NCI-H2107 treated with DMSO at 0.1 percent for 48 hours (cell line): ENCODE data around the gene MOSMO.

Source experiments
- DNase-seq: peaks from one replicate; lab custom pipeline; 2025; ENCODE audit not compliant: unreplicated experiment; lab: John Stamatoyannopoulos, UW

The MOSMO gene

DNA sequence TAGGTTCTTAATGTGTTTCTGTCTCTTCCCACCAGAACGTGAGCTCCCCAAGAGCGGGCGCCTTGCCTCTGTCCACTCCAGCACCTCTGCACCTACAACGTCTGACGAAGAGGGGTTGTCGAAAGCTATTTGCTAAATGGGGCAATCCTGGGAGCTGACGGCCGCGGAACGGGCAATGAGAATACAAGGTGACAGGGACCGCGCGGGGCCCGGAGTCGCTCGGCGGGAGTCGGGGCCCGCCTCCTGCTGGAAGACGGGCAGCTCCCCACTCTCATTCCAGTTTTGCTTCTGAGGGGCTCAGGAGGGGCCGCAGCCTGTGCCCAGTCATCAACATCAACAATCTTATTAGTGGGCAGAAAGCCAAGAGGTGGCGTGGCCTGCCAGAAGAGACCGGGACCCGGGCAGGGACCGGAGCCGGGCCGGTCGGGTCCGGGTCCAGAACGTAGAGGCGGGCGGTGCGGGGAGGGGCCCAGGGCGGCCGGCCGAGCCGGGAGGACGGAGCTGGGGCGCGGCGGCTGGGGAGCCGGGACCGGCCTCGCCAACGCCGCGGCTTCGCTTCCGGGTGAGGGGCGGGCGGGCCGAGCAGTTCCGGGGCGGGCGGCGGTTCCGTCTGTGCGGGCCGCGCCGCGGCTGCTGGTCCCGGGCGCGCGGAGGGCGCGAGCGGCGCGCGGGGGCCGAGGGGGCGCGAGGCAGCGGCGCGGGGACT, at the start of gene MOSMO:
TSS of gene MOSMO (plus strand) at position 603 of the 706 bp plus-strand sequence. CDS start 191 bp downstream, outside the sequence.
- no peak for DNase-seq

GRCh38 chr16:21959050-21959449, 48.9 kb upstream of the MOSMO start:
- no peak for DNase-seq

DNA sequence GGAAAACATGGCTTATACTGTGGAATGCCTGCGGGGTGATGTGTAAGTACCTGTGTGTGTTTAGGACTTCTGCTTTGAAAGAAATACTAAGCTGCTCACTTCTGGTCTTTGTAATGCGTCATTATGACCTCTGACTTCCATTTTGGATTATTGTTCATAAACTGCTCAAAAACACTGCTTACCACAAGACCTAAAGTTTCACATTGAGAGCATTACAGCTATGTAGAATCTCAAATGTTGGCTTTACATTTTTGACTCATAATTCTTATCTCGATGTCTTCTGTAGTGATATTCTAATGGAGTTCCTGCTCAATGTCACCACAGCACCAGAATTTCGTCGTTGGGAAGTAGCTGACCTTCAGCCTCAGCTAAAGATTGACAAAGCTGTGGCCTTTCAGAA, 45.4 kb upstream of the MOSMO start:
- DNase-seq = no peak

DNA sequence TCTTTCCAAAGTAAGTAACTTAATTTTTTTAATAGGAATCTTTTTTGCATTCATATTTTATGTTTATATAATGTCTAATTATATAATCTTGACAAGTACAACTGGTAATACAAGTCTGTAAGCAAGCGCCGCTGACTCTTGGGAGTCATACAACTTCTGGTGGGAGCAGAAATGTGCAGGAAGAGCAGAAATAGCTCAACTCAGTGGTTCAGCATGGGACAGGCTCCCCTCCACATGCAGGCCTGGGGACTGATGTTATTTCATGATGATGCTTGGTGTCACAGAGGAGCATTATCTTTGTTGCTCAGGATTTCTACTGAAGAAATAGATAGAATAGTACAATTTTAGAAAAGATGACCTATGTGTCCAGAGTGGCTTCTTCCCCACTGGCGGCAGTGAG, 44.0 kb upstream of the MOSMO start:
- DNase-seq = no peak

GRCh38 chr16:21964353-21964752, 43.6 kb upstream of the MOSMO start:
- no peak for DNase-seq

DNA sequence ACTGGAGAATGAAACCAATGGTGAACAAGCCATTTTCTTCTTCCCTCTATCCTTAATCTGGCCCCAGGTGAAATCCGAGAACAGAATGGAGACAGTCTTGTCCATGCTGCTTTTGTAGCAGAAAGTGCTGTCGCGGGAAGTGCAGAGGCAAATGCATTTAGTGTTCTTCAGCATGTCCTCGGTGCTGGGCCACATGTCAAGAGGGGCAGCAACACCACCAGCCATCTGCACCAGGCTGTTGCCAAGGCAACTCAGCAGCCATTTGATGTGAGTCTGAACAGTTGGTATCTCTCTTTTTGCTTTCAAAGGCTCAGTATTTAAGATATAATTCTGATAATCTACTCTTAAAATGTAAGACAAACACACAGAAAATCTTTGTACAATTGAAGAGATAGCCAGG, 36.1 kb upstream of the MOSMO start:
- no peak for DNase-seq

DNA sequence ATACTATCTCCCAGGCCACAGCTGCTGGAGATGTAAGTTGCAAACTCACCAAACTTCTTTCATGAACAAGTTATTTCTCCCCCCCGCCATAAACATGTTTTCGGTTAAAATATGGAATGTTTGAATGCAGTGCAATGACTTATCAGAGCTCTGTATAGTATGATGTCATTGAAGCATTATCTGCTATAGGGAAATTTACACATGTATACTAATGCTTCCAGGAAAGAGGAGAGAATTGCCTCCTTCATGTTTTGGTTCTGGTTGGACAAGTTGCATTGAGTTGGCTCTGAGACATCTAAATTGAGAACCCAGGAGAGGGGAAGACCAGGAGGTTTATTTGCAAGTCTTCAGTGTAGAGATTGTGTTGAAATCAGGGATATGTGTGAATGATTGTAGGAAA, 34.0 kb upstream of the MOSMO start:
- DNase-seq = no peak

DNA sequence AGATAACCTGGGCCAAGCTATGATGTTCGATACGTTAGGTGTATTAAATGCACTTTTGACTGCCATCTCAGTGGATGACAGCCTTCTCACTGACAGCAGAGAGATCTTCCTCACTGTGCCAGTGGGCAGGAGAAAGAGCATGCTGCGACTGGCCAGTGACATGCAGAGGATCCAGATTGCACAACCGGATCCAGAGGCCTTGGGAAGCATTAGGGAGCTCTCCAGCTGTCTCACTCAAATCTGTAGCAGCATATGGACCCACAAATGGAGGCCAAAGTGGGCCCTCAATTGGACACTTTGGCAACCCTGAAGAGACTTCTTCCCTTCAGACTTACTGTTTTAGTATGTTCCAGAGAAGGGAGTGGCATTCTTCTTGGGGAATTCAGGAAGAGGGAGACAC, 27.9 kb upstream of the MOSMO start:
- DNase-seq = no peak

DNA sequence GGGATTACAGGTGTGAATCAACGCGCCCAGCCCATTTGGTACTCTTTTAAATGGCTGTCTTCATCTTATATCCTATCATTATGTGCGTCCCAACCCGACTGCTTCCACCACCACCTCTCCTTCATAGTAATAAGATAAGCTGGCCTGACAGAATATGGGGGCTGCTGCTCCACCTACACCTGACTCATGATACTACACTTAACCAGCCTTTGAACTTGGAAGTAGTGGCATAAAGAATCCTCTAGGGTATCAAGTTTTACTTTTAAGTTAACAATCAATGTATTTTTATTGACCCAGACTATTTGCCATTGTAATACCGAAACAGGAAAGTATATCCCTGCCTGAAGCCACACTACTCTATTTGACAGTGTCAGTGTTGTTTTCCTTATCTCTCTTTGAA, 25.8 kb upstream of the MOSMO start:
- DNase-seq = no peak

DNA sequence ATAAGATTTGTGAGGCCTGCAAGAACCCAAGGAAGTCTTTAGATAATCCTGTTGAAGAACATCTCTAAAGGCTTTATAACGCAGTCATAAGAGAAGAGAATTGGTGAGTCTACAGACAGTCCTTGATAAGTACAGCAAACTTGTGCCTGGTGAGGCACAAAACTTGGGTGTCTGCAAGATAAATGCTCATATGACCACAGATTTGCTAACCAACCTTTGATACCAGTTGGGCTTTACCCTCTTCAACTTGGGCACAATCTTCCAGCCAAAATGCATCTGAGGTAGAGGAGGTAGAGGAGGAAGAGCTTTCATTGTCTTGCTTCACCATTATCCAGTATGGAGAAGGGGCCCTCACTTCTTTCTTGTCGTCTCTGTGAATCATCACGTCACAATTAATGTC, 23.8 kb upstream of the MOSMO start:
- DNase-seq = no peak

GRCh38 chr16:21985524-21985923, 22.4 kb upstream of the MOSMO start:
- DNase-seq = no peak

DNA sequence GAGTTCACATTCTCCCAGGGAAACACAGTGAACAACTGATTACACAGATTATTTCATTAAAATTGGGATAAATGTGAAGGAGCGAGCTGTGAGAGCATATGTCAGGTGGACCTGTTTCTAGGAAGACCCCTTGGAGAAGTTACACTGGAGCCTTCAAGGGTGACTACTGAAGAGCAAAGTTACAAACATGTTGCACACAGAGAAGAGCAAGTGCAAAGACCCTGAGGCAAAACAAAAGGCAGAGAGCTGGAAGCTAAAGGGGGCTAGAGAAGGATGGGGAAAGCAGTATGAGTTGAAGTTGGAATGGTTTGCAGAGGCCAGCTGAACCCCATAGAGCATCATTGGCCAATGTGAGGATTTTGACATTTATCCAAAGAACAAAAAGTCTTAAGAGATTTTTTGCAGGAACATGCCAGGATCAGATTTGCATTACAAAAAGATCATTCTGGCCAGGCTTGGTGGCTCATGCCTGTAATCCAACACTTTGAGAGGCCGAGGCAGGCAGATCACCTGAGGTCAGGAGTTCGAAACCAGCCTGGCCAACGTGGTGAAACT, 21.1 kb upstream of the MOSMO start:
- DNase-seq = no peak

- DNase-seq = no peak
Observed at GRCh38 chr16:21987498-21987897, 20.4 kb upstream of the MOSMO start.

DNA sequence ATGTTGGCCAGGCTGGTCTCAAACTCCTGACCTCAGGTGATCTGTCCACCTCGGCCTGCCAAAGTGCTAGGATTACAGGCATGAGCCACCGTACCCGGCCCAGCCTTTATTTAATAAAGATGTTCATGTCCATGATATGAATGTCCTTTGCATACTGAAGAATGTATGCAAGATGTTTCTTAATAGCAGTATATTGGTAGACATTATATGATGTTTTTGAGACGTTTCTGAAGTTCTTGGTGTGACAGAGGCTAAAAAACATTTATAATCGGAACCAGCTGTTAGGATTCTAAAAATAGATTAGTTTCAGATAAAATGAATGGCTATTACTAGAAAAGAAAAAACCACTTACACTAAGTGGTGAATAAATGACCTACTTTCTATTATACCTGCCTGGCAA, 18.8 kb upstream of the MOSMO start:
- DNase-seq = no peak

GRCh38 chr16:21989751-21990150, 18.2 kb upstream of the MOSMO start:
- no peak for DNase-seq

DNA sequence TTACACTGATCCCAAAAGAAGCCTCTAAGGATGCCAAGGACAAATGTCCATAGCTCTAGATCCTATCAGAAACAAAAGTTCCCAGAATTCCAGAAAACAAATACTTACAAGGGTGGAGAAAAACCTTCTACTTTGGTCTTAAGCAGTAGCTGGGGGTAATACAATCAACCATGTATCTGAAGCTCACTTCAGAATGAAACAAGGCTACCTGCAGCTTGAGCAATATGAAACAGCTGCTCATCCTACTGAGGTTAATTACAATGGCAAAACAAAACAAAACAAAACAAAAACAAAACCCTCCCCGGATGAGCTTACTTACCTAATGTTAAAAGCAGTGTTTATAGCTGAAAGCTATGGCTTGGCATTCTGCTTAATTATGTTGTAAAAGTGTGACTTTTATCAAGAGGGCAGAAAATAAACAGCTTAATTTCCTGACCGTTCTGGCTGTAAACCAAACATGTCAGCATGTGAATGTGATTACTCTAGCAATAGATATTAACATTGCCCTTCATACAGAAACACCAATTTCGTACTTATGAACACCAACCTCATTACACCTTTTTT, 17.4 kb upstream of the MOSMO start:
- DNase-seq = no peak

DNA sequence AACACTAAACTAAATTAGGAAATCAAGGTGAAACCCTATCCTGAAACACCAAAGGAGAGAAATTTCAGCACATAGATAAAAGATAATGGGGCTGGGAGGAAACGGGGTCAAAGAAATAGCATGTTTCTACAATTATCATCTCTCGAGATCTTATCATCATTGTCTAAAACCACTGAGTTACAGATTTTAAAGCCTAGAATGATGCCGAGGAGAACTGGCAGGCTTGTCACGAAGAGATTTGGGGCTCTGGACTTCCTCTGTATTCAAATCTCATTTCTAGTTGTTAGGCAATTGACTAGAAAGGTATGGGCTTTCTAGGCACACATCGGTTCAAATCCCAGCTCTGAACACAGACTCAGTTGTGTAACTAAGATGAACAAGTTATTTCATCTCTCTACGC, 16.3 kb upstream of the MOSMO start:
- DNase-seq = no peak

GRCh38 chr16:21994856-21995465, 12.9 kb upstream of the MOSMO start:
- no peak for DNase-seq

GRCh38 chr16:21996923-21997696, 10.8 kb upstream of the MOSMO start:
- no peak for DNase-seq

DNA sequence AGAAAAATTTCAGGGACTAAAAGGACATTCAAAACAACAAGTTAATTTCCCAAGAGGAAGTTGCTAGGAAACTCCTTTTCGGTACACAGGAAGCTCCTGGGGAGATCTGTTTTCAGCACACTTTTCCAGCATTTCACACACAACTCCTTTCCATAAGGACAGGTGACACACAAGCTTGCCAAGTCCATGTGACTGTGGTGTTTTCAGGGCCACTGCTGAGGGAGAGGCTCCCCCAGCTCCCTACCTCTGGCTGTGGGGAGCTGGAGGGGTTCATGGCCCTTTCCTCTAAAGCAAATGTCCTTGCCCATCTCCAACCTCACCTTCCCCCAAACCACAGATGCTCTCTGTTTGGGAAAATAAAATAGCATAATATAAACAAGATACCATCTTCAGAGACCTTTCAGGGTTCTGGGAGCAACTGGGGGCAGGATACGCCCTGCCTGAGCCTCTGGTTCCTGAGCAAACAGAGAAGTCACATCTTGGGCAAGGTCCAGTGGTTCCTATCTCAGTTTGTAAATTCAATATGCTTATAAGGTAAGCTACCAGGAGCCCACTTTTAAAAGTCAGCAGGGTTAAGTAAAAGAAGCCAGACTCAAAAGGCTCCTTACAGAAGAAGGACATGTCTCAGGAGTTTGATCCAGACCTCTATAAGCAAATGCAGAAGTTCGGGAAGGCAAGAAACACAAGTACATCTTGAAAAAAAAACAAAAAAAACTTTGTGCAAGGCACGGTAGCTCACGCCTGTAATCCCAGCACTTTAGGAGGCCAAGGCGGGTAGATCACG, 10.0 kb upstream of the MOSMO start:
- no peak for DNase-seq

GRCh38 chr16:22001591-22001990, 6.3 kb upstream of the MOSMO start:
- DNase-seq = no peak
